GM19452 (cell line): ENCODE data around the gene WDCP.
"Not testable (repeated sequence)": the region's sequence is repeated elsewhere in the genome, so short reads cannot be mapped to it uniquely, and the experiment has no call there.

Experiments used
- ATAC-seq: cut with Tn5 transposase; IDR thresholded peaks from one replicate; pipeline ENCODE4 v1.9.1; 2021; ENCODE audit not compliant: unreplicated experiment

The WDCP gene, protein sequence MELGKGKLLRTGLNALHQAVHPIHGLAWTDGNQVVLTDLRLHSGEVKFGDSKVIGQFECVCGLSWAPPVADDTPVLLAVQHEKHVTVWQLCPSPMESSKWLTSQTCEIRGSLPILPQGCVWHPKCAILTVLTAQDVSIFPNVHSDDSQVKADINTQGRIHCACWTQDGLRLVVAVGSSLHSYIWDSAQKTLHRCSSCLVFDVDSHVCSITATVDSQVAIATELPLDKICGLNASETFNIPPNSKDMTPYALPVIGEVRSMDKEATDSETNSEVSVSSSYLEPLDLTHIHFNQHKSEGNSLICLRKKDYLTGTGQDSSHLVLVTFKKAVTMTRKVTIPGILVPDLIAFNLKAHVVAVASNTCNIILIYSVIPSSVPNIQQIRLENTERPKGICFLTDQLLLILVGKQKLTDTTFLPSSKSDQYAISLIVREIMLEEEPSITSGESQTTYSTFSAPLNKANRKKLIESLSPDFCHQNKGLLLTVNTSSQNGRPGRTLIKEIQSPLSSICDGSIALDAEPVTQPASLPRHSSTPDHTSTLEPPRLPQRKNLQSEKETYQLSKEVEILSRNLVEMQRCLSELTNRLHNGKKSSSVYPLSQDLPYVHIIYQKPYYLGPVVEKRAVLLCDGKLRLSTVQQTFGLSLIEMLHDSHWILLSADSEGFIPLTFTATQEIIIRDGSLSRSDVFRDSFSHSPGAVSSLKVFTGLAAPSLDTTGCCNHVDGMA

DNA sequence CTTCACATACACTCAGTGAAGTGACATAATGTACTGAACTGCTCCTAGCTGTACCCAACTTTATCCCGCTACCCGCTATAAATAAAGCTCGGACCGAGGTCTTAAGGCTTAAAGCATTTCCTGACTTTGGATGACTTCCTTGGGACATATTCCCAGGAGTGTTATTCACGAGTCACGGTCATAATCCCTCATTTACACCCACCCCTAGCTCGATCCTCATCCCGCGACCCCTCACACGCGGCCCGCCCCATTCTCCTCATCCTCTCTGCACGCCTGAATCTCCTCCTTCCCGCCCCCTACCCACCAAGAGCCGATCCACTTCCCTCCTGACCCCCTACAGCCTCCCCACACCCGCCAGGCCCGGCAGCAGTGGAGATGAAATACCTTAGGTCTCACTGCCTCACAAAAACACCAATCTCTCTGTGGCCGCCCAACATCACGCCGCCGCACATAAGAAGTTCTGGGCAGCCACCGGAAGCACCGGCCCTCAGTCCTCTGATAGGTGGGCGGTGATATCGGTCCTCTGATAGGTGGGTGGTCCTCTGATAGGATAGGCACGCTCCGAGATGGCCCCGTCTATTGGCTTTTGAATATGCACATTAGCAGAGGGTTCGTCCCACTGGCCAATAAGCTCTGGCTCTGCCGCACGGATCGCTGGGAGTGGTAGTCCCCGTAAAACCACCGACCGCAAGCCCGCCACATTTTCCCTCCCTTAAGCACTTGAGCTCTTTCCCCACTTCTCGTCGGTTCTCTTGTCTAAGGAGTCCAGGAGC, at the start of gene WDCP:
Gene WDCP (minus strand): TSS at position 462 of the 773 bp plus-strand sequence. CDS start 7,897 bp downstream, outside the sequence.
- ATAC-seq: peak; percentile 99

DNA sequence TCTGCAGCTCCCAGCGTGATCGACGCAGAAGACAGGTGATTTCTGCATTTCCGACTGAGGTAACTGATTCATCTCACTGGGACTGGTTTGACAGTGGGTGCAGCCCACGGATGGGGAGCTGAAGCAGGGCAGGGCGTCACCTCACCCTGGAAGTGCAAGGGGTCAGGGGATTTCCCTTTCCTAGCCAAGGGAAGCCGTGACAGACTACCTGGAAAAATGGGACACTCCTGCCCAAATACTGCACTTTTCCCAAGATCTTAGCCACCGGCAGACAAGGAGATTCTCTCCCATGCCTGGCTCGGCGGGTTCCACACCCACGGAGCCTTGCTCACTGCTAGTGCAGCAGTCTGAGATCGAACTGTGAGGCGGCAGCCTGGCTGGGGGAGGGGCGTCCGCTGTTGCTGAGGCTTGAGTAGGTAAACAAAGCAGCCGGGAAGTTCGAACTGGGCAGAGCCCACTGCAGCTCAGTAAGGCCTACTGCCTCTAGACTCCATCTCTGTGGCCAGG, 48.0 kb upstream of the WDCP start:
- ATAC-seq: not testable (repeated sequence)

DNA sequence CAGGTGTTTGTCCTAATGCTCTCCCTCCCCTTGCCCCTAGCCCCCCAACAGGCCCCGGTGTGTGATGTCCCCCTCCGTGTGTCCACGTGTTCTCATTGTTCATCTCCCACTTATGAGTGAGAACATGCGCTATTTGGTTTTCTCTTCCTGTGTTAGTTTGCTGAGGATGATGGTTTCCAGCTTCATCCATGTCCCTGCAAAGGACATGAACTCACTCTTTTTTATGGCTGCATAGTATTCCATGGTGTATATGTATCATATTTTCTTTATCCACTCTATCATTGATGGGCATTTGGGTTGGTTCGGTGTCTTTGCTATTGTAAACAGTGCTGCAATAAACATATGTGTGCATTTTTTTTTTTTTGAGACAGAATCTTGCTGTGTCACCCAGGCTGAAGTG, 46.1 kb upstream of the WDCP start:
- not testable (repeated sequence) for ATAC-seq

DNA sequence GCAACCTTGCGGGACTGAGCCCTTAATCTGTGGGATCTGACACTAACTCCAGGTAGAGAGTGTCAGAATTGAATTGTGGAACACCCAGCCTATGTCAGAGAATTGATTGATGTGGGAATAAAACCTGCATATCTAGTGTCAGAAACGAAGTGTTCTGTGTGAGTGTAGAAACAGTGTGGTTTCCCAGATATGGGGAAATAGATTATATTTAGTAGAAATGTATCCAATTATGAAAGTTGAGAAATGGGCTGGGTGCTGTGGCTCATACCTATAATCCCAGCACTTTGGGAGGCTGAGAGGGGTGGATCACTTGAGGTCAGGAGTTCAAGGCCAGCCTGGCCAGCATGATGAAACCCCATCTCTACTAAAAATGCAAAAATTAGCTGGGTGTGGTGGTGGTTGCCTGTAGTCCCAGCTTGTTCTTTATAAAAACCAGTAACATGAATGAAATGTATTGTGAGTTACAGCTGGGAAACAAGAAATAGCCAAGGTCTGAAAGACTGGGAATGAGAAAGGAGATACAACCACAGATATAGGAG, 41.7 kb upstream of the WDCP start:
- no peak for ATAC-seq

DNA sequence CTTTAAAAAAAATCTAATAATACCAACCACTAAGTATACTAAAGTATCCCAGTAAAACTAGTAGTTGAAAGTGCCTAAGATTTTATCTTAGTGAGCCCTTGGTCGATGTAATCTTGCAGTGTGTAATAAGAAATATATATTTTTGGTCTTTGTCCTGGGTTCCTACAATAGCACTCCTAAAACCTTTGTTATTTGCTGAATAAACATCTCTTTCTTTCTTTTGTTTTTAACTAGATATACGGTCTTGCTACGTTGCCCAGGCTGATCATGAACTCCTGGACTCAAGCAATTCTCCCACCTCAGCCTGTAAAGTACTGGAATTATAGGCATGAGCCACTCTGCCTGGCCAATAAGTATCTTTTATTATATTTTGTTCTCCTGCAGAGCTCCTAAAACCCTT, 39.8 kb upstream of the WDCP start:
- ATAC-seq: no peak

DNA sequence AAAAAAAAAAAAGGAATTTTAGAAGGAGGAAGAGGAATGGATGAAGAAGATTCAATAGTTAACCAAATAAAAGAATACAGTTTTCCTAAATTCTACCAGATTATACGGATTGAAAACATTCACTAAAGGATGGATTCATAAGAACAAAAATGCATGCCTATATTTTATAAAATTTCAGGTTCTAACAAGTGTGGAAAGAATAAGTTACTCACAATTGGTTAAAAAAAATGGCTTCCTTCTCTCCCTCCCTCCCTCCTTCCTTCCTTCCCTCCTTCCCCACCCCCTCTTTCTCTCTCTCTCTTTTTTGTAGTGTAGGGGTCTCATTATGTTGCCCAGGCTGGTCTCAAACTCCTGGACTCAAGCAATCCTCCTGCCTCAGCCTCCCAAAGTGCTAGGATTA, 39.0 kb upstream of the WDCP start:
- no peak for ATAC-seq

DNA sequence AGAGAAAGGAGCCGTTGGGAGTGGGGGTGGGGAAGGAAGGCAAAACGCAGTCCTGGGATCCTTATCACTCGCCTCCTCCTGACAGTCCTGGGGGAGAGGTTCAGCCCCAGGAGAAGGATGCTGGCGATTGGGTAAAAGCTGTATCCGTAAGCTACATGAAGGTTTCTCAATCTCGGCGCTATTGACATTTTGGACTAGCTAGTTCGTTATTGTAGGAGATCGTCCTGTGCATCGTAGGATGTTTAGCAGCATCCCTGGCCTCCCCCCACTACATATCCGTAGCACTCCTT, 38.0 kb upstream of the WDCP start:
- ATAC-seq: no peak

DNA sequence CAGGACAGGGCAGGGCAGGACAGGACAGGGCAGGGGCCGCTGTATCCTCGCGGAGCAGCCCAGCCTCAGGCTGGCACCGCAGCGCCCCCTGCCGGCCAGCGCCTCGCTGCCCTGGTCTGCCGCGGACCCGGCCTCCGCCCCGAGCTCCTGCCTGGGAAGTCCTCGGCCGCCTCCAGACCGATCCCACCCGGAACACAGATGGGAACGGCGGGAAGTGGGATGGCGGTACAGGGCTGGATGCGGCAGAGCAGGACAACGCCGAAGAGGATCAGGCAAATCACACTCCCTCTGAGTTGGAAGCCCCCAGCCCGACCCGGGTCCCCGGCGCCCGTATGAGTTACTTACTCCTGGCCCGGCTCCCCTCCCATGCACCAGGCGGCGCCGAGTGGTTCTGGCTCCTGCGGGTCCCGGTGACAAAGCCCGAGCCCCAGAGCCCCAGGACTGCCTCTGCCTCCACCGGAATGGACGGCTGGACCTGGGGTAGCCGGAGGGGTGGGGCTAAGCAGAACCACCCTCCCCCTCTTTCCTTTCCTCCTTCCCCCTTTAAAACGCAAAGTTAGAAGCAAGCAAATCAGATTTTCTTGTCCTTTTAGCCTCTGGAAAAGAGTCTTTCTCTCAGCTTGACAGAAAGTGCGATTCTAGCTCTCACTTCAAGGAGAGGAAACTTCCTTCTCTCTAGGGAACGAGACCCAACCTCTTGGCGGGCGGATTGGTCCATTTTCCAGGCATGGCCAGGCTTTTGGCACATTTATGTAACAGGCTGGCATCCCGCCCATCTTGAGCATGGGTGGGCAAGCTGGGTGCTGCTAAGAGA, 37.4 kb upstream of the WDCP start, which contains the start of gene TP53I3:
Gene TP53I3 (minus strand): TSS at position 449 of the 814 bp plus-strand sequence. CDS start 508 bp downstream, outside the sequence.
- peak; percentile 71 for ATAC-seq

DNA sequence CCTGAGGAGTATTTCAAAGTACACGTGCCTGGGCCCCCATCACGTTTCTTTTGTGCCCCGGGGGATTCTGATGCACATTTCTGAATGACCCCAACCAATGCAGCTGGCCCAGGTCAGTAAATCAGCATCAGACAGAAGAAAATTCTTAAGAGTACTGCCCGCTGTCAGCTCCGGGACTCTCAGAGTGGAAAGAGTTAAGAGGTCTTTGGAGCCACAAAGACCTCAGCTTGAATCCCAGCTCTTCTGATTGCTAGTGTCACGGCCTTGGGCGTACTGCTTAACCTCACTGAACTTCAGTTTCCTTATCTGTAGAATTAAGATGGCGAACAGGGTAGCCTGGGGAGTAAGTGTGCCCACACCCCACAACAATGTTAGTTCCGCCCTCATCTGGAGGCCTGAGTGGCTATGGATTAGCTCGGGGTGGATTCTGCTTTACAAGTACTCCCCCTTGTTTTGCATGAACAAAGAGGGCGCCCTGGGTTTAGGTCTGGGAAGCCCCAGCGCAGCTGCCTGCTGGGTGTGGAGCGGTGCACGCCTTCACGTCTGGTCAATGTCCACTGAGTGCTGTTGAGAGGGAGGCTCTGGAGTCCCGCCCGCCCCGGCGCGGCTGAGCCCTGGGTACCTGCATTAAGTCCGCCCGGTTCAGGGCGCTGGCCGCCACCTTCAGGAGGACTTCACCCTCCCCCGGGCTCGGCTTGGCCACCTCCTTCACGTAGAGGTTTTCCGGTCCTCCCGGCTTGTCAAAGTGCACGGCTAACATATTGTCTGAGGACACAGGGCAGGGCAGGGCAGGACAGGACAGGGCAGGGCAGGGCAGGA, 36.6 kb upstream of the WDCP start:
- peak; percentile 79 for ATAC-seq

DNA sequence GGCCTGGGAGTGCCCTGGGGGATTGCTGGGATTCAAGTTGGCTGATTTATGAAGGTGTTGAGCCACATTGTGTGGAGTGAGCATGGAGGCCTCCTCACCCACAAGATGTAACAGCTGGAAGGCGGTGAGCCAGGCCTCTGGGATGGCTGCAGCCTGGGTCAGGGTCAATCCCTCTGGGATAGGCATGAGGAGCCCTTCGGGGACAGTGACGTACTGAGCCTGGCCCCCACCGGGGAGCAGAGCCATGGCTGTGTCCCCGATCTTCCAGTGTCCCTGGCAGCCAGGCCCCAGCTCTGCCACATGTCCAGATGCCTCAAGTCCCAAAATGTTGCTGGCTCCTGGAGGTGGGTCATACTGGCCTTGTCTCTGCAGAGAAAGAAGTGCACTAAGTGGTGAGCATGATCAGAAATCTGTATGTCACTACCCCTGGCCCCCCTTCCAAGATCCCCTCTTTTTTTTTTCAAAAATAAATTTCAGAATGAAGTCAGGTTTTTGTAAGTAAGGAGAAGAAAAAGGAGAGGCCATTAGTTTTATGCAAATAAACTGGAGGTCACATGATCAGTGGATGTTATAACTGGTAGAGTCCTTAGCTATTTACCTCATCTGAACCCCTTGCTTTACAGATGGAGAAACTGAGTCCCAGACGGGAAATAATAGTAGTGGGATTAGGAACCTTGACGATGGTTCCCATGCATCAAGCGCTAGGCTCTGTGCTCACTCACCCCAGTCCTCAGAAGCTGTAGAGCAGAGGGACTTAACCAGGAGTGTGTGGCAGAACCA, 35.8 kb upstream of the WDCP start:
- no peak for ATAC-seq

DNA sequence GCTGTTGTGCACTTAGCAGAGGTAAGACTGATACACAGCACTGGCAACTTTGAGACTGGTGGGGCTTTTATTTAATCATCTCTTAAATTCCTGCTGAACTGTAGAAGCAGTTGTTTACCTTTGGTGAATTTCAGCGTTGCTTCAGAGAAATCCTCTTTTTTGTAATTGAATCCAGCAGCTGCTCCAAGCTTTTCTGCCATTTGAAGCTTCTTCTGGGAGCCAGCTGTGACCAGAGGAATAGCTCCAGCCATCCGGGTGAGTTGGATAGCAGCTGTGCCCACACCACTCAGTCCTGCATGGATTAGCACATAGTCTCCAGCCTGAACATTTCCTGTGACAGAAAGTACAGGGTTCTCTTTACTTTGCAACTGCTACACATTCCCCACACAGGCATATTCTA, 33.5 kb upstream of the WDCP start:
- no peak for ATAC-seq

DNA sequence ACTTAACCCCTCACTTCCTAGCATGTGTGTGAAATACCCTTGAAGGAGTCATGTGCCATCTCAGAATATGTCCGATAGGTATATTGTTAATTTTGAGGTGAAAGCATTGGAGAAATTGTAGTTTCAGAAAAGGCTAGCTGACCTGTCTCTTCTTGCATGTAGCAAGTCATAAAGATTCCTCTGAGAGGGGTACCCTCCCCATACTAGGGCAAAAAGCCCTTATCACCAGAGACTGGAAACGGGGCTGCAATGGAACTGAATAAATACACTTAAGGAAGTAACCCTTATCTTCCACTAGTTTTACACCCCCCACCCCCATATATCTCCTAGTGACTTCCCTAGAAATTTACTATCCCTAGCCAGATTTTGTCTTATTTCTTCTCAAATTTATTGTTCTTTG, 30.7 kb upstream of the WDCP start:
- ATAC-seq: no peak

DNA sequence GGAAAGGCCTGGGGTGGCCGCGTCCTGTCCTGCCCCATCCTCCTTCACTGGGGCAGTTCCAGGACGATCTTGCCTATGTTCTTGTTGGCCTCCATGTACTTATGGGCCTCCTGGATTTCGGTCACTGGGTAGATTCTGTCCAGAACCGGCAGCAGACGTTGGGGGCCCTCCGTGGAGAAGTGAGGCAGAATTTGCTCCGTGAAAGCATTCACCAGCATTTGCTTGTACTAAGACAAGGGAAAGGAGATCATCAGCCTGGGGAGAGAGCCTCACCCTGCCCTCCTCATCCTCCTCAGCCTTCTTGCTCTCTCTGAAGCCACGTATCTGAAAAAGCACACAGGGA, 30.3 kb upstream of the WDCP start:
- ATAC-seq: no peak

DNA sequence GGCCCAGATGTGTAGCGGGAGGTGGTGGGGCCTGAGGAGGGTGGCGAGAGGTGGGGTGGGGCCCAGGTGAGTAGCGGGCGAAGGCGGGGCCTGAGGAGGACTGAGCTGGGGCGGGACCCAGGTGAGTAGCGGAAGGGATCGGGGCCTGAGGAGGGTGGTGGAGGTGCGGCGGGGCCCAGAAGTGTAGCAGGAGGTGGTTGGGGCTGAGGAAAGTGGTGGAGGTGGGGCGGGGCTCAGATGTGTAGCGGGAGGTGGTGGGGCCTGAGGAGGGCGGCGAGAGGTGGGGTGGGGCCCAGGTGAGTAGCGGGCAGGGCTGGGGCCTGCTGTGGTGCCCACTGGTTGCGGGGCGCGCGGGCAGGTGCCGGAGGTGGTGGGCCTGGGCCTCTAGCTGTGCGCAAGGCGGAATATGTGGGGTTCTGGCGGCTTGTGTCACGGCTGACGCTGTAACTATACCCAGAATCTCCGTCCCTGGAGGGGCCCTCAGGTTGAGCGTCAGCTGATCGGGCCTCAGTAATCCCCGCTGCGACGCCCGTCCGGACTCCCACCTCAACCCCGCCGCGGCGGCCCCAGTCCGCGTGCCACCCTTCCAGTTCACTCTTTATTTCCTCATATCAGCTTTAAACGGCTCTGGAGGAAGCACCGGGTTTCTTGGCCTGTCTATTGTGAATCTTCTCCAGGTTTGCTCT, 29.8 kb upstream of the WDCP start:
- ATAC-seq: peak; percentile 19

DNA sequence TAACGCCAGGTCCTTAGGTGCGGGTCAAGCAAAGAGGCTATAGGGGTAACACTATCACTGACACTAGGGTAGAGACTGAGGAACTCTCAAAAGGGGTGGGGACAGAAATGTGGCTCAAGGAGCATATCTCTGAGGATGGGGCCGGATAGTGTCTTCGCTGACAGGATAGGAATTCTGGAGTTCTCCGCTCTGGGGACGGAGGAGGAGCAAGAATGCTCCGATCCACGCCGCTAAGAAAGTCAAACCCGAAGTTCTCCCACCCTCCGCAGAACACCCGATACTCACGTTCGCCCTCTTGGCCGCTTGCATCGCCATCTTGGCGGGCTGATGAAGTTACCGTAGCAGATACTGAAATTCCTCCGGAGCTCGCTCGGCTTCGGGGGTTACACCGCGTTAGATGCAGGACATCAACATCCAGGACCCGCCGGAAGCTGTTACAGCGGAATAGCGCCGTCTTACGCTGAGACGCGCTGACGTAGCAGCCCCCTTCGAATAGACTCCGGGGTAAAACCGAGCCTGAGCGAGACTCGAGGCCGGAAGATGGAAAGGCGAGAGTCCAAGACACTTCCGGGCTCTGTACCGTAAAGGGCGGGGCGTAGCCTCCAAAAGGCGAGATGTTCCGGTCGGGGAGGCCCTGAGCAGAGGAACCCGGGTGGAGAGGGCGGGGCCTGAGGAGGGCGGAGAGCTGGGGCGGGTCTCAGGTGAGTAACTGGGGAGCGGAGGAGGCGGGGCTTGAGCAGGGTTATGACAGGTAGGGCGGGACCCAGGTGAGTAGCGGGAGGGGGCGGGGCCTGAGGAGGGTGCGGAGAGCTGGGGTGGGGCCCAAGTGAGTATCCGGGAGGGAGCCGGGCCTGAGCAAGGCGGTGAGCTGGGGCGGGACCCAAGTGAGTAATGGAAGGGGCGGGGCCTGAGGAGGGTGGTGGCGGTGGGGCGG, 29.0 kb upstream of the WDCP start, which contains the start of gene SF3B6:
Gene SF3B6 (minus strand): TSS at position 412 of the 934 bp plus-strand sequence. CDS start 97 bp downstream, at position 315.
- peak; percentile 93 for ATAC-seq

DNA sequence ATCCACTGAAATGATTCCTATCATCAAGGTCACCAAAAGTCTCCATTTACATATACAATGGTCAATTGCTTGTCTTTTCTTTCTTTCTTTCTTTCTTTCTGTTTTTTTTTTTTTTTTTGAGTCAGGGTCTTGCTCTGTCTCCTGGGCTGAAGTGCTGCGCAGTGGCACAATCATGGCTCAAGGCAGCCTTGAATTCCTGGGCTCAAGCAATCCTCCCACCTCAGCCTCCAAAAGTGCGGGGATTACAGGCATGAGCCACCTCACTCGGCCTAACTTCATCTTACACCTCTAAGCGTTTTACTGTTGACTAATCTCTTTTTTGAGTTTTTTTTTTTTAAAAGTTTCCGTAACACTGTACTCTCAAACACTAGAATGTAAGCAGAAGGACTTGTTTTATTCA, 28.1 kb upstream of the WDCP start:
- ATAC-seq: no peak

DNA sequence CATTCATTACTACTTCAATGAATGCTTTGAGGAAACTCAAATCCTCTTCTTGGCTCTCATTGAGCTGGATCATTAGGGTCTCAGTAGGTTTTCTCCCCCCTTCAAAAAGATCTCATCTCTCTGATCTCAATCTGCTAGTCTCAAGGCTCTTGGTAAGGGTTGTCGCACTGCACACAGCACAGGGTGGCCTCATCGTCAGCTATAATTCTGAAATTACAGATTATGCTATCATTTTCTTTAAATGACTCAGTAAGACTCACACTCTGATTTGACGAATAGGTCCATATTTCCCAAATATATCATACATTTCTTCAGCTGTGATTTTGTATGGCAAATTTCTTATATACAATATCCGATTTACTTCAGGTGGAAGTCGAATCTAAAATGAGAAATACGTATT, 26.6 kb upstream of the WDCP start:
- no peak for ATAC-seq
